ENCODE results near the gene PLA2G2C. TPM values are rescaled to one million over a fixed set of nuclear protein-coding genes. Genes with fewer than 3 reads are reported as not detected.

PLA2G2C gene
- total and polyA plus RNA-seq, 2 of the 8 experiments (the other 6 are each of a cell fraction or from before 2014, with no cell fraction given), result not detected

DNA sequence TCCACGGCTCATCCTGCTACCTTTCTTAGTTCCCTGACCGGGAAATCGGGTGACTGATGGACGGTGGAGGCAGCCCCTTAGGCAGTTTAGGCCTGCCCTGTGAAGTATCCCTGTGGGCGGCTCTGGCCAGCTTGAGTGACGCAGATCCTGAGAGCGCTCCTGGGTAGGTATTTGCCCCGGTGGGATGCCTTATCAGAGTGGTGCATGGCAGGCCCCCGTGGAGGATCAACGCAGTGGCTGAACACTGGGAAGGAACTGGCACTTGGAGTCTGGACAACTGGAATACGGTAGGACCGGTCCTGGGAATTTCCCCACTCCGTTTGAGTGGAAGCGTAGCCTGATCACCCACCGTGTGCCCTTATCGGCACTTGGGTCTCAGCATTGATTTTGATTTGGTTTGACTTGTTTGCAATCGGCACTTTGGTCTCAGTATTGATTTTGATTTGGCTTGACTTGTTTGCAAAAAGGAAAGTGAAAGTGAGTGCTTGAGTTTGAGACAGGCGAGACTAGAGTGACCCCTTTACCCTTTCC is 32.0 kb downstream of the PLA2G2C start (continued):
- TF ChIP-seq YY1 (IDR thresholded peaks at IDR 0.05; ENCODE audit: low read depth, low read length) (no peak), NANOG (IDR thresholded peaks at IDR 0.05; ENCODE audit: insufficient read depth, low read depth, low read length, poor library complexity, severe bottlenecking) (no peak), PHF8 (conservative IDR thresholded peaks at IDR 0.05; ENCODE audit: low read depth, low read length) (no peak), RAD21 (IDR thresholded peaks at IDR 0.05 in 1 of 2, conservative IDR thresholded peaks at IDR 0.05 in 1 of 2; ENCODE audit: low read depth in 2 of 2, low read length in 2 of 2) (no peak), SP2 (IDR thresholded peaks at IDR 0.05; ENCODE audit: low read length) (no peak), RFX5 (IDR thresholded peaks at IDR 0.05; ENCODE audit: borderline replicate concordance, low read depth, low read length) (no peak)

All from H1 (cell line).